Measurements from ENCODE around the gene RAB4B.
A peak's percentile ranks its signal among the peaks of the same experiment; 100 is the strongest.
"Not testable (repeated sequence)": the region's sequence is repeated elsewhere in the genome, so short reads cannot be mapped to it uniquely, and the experiment has no call there.

RAB4B gene, protein sequence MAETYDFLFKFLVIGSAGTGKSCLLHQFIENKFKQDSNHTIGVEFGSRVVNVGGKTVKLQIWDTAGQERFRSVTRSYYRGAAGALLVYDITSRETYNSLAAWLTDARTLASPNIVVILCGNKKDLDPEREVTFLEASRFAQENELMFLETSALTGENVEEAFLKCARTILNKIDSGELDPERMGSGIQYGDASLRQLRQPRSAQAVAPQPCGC

DNA sequence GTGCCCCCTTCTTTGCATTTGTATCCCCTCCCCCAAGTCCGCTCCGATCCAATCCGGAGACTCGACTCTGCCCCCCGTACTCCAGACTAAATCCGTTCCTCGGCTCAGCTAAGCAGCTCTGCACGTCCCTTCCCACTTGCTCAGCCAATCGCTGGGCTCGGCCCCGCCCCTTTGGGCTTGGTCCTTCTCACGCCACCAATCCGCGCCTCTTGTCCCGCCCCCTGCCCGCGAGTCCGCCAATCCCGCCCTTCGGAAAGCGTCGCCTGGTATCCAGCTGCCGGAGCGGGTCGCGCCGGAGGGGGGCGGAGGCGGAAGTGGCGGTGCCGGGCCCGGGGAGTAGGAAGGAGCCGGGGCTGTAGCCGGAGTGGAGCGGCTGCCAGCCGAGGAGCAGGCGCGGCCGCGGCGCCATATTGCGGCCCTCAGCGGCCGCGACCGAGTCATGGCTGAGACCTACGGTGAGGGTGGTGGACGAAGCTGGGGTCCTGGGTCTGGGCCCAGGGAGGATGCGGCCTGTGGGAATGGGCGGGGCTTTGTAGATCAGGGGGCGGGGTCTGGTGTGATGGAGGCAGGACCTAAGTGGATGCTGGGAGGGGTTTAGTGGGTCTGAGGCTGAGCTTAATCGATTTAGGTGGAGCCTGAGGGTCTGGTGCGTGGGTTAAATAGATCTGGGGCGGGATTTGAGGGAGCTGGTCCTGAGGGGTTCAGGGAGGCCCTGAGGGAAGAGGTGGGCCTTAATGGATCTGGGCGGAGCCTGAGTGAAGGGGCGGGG, at the start of gene RAB4B:
RAB4B (plus strand) TSS at position 311 of the 769 bp plus-strand sequence; CDS start at position 440, 129 bp downstream.
- DNase-seq (ENCODE audit: low read depth): peak; percentile 100

DNA sequence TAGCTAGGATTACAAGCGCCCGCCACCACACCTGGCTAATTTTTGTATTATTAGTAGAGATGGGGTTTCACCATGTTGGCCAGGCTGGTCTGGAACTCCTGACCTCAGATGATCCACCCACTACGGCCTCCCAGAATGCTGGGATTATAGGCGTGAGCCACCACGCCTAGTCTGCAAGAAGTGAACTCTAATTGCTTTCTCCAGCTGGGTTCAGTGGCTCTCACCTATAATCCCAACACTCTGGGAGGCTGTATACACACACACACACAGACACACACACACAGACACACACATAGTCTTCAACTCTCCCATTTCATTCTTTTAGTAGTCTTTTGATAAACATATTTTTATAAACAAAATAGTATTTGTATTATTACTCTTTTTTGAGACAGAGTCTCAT, 48.0 kb upstream of the RAB4B start:
- DNase-seq (ENCODE audit: low read depth): not testable (repeated sequence)

DNA sequence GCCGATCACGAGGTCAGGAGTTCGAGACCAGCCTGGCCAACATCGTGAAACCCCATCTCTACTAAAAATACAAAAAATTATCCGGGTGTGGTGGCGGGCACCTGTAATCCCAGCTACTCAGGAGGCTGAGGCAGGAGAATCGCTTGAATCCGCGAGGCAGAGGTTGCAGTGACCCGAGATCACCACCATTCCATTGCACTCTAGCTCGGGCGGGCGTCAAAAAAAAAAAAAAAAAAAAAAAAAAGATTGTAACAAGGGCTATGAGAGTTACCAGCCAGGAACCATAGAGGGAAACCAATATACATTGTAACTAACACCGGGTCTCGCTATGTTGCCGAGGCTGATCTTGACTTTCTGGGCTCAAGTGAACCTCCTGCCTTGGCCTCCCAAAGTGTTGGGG, 45.7 kb upstream of the RAB4B start:
- not testable (repeated sequence) for DNase-seq (ENCODE audit: low read depth)

DNA sequence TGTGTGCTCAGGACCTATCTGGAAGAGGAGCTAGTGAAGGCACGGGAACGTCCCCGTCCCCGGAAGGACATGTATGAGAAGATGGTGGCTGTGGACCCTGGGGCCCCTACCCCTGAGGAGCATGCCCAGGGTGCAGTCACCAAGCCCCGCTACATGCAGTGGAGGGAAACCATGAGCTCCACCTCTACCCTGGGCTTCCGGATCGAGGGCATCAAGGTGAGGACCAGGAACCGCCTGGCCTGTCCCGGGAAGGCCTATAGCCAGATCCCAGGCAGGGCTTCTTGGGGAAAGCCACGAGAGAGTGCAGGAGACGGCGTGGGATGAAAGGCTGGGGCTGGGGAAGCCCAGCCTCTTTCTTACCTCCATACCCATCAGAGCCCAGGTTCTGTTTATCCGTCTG, 44.9 kb upstream of the RAB4B start:
- no peak for DNase-seq (ENCODE audit: low read depth)

DNA sequence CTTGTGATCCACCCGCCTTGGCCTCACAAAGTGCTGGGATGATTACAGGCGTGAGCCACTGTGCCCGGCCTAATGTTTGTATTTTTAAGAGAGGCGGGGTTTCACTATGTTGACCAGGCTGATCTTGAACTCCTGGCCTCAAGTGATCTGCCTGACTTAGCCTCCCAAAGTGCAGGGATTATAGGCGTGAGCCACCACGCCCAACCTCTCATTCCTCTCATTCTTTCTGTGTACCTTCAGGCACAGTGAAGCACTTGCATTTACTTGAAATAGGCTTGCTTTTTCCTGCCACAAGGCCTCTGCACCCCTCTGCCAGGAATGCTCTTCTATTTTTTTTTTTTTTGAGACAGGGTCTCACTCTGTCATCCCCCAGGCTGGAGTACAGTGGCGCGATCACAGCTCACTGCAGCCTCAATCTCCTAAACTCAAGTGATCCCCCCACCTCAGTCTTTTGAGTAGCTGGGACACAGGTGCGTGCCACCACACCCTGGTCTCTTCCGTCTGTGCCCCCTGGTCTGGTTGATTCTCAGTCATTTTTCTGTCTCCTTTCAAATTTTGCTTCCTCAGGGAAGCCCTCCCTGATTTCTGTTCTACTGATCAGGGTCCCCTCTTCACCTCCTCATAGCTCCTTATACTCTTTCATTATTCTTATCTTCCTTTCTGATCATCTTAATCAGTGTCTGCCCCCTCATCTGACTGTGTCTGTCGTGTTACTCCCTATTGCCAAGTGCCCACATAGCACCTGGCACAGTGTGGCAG, 42.9 kb upstream of the RAB4B start:
- DNase-seq (ENCODE audit: low read depth): no peak

DNA sequence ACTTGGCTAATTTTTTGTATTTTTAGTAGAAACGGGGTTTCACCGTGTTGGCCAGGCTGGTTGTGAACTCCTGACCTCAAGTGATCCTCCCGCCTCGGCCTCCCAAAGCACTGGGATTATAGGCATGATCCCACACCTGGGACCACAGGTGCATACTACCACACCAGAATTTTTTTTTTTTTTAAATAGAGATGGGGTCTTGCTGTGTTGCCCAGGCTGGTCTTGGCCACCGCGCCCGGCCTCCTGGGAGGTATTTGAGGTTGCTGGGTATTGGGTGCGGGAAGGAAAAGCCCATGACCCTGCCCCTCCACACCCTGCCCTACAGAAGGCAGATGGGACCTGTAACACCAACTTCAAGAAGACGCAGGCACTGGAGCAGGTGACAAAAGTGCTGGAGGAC, 41.4 kb upstream of the RAB4B start:
- DNase-seq (ENCODE audit: low read depth): no peak

DNA sequence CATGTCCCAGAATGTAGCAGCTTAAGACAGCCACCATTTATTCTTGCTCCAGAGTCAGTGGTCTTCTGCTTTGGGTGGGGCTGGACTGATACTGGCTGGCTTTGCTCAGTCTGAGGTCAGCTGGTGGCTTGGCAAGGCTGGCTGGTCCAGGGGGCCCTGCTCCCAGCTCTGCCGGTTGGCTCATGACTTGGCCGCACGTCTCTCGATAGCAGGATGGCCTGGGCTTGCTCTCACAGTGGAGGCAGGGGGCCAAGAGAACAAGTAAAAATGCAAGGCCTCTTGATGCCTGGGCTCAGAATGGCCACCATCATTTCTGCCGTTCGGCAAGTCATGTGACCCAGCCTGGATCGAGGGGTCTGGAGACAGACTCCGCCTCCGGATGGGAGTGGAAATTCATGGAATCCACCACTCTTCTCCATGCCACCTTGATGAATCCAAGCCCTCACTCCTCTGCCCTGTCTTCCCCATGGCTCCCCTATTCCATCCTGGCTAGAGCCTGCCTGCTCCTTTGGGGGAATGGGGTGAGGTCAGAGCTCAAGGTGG, 40.9 kb upstream of the RAB4B start:
- no peak for DNase-seq (ENCODE audit: low read depth)

DNA sequence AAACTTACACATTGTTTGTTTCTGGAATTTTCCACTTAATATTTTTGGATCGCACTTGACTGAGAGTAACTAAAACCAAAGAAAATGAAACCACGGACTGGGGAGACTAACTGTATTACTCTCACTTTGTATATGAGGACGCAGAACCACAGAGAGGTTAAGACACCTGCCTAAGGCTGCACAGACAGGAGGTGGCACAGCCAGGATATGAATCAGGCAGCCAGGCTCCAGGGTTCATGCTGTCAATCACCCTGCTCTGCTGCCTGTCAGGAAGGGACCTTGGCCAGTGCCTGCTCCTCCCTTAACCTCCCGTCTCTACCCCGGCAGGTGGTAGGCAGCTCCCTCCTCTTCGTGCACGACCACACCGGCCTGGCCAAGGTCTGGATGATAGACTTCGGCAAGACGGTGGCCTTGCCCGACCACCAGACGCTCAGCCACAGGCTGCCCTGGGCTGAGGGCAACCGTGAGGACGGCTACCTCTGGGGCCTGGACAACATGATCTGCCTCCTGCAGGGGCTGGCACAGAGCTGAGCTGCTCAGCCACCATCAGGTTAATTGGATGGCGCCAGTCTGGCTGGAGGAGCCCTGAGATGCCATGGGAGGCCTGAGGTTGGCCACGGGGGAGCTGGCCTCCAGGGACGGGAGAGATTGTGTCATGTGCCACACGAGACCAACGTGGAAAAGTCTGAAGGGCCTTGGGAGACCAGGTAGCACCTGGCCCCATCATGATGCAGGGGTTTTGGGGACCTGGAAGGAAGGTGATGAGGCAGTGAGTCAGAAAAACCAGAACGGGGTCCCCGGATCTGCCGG, 38.8 kb upstream of the RAB4B start:
- DNase-seq (ENCODE audit: low read depth): no peak

DNA sequence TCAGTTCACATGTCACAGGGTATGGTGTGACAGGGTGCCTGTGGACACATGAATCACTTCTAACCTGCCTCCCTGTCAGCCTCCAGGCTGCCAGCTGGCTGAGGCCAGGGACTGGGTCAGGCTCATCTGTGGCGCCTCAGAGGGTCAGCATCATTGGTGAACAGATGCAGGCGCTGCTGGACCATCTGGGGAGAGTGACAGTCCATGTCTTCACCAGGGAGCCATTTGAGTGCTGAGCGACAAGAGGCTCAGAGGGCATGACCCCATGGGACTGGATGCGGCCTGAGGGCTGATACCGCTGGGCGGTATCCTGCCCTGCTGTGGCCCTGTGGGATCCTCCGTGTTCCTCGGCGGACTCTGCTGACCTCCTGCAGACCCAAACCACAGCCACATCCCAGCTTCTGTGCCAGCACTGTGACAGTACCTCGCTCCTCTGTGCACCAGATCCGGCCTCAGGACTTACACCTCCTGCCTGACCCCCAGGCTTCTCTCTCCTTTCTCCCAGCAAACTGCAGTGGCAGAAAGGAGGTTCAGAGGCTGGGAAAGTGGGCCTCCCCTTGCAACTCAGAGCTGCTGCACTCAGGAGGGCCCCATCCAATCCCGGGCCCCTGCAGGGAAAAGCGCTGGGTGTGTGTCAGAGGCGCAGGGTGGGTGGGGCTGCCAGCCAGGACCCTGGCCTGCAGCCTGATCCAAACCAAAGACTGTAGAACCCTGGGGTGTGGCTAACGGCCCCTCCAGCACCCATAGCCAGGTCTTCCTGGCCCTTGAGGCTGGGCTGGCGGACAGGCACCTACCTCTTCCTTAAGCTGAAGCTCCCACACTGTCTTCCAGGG, 38.0 kb upstream of the RAB4B start:
- DNase-seq (ENCODE audit: low read depth): no peak

DNA sequence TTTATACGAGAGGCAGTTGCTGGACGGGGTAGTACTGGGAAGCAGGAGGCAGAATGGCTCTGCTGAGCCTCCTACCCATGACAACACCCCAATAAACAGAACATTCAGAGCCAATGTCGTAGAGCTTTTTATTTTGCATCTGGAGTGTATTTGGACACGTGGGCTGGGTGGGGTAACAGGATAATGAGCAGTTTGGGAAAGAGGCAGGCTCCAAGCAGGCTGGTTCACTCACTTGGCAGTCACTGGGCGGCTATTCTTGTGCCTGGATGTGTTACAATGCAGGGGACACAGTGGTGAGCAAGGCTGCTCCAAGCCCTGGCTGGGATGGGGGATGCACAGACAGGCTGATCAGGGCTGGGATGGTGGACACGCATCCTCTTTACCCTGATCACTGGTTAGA, 37.3 kb upstream of the RAB4B start:
- no peak for DNase-seq (ENCODE audit: low read depth)

DNA sequence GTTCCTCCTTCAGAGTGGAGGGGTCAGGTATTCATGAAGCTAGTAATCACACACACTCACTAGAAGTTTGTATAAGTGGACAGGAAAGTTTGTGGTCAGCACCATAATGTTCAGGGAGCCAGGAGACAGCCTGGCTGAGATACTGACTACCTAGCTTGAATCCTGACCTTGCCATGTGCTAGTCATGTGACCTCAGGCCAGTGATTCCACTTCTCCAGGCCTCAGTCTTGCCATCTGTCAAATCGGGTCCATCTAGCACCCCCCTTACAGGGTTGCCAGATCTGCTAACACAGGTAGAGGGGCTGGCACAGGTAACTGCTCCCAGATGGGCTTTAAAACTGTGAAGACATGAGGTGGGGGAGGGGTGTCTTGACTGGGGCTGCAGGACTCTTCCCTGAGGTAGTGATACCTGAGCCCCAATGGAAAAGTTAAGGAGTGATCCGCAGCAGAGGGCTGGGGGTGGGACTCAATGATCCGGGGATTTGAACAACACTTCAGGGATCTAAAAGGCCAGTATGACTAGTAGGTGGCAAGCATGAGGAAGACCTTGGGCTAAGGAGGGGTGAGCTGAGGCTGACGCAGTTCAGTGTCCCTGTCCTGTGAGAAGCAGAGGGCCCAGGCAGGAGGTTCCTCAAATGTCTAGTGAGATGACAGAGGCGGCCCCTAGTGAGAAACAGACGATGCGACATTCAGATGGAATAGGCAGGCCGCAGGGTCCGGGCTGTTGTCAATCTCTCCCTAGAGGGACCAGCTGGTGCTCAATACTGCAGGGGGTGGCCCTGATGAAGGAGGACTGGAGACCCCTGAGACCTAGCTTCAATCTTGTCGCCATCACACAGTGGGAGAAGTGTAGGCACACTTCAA, 36.3 kb upstream of the RAB4B start:
- no peak for DNase-seq (ENCODE audit: low read depth)

DNA sequence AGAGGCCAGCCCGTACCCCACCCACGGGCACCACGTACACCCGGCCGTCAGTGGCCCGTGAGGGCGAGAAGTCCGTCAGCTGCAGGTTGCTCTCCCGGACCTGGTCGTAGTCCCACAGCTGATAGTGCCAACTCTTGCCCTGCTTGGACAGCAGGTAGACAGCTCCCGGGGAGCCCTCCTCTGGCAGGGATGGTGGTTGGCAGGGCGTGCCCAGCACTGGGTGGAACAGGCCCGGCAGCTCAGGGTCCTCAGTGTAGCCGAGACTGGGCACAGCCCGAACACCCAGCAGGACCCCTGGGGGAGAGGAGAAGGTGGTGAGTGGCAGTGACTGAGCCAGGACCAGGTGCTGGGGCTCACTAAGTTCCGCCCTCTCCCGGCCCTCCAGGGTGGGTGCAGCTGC, 35.6 kb upstream of the RAB4B start:
- DNase-seq (ENCODE audit: low read depth): no peak

DNA sequence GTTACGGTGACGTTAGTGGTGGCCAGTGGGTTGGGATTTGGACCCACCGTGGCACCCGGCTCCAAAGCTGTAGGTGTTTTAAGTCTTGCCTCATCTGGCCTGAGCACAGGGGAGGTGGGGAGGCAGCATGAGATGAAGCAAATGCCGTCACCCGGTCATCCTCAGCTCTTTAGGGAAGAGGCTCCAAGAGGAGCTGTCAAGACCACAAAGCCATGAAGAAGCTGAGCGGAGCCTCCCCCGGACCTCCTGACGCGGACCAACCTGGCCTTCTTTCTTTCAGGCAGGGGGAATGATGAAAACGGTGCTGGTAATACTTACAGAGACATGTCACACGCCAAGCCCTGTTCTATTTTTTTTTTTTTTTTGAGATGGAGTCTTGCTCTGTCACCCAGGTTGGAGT, 35.2 kb upstream of the RAB4B start:
- DNase-seq (ENCODE audit: low read depth): no peak

DNA sequence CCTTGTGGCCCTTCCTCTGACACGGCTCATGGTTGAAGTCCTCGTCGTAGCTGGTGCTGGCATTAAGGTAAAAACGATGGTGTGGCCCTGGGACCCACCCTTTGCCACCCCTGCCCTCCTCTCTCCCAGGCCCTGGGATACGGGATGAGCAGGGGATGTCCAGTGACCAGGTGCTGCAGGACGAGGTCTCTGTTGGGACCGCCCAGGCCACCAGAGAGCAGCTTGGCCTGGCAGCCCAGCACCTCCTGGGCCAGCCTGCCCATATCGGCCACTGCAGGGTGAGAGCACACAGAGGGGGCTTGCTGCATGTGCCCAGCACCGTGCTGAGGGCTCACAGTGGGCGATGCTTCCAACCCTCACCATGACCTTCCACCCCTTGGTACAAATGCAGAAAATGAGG, 34.1 kb upstream of the RAB4B start:
- DNase-seq (ENCODE audit: low read depth): no peak

DNA sequence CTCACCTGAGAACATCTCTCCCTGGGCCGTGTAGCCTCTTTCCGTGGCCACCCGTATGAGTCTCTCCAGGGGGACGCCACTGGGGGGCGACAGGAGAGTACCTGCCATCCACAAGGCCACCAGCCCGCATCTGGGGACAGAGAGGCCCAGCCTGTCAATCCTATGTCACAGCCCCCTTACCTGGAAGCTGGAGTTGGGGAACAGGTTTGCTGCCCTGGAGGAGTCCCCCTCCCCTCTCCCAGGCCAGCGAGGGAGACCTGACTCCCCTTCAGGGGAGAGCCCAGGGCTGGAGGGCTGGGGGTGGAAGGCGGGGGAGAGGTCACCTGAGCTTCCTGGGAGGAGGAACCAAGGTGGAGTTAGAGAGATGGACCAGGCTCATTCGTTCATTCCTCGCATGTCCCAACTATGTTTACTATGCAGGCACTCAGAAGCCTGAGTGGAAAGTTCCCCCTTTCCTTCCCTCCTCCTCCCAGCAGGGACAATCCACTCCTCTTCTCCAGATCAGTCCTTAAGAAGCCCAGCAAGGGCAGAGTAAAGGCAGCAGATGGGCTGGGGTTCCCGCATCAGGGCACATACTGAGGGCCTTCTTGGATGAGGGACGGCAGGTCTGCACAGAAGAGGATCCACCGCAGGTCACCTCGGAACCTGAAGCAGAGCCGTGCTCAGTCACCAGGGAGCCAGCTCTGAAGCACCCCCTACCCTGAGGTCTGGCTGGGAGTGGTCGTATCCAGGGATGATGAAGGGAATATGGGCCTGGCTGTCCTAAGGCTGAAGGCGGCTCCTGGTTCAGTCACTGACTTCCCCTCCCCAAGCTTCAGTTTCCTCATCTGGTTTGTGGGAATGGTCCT, 33.3 kb upstream of the RAB4B start:
- DNase-seq (ENCODE audit: low read depth): no peak

DNA sequence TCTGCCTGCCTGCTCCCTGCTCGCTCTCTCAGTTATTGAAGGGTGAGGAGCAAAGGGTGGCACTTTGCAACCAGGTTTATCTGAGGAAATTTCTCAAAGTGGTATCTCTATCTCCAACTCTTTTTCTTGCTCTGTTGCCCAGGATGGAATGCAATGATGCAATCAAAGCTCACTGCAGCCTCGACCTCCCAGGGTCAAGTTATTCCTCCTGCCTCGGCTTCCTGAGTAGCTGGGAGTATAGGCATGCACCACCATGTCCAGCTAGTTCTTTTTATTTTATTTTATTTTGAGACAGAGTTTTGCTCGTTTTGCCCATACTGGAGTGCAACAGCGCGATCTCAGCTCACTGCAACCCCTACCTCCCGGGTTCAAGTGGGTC, 32.7 kb upstream of the RAB4B start:
- DNase-seq (ENCODE audit: low read depth): no peak

DNA sequence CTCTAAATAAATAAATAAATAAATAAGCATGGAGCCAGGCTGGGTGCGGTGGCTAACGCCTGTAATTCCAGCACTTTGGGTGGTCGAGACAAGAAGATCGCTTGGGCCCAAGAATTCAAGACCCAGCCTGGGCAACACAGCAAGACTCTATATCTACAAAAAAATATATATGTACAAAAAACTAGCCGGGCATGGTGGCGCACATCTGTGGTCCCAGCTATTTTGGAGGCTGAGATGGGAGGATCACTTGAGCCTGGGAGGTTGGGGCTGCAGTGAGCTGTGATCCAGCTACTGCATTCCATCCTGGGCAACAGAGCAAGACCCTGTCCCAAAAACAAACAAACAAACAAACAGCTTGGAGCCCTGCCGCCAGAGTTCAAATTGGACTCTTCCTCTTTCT, 30.5 kb upstream of the RAB4B start:
- no peak for DNase-seq (ENCODE audit: low read depth)

DNA sequence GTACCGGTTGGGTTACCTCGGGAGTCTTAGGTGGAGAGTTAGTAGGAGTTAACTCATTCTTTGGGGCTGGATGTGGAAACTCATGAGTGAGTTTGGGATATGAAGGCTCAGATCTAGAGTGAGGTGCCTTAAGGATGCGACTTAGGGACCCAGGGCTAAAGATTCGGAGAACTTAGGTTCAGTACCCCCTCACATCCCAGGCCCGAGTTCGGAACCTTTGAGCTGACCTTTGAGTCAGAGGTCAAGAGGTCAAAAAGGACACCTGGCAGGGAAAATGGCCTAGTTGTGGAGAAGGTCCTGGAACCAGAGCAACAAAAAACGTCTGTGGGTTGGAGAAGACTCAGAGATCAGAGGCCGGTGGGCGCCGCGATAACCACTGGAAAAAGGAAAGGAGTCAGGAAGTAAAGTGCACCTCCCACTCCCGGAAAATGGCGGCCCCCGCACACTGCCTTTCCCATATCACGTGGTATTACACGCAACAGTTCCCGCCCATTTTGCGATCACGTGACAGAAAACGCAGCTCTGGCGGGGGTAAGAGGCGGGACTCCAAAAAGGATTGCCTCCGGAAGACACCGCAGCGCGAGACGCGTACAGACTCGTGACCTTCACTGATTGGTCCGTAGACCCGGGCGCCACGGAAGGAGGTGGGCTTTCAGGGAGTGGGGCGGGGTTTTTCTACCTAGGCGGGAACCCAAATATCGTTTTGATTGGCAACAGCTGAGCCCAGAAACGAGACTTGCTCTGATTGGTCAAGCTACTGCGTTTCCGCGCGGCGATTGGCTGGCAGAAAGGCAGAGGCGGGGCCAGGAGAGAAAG, 27.8 kb upstream of the RAB4B start, which contains the start of gene ACTMAP:
ACTMAP (minus strand) TSS at position 420 of the 816 bp plus-strand sequence. CDS start 674 bp downstream, outside the sequence.
- peak; percentile 99 for DNase-seq (ENCODE audit: low read depth)

Measured in T-helper 22 cell (primary cell).